ENCODE results near the gene METTL13.
A peak's percentile ranks its signal among the peaks of the same experiment; 100 is the strongest.

The METTL13 gene

DNA sequence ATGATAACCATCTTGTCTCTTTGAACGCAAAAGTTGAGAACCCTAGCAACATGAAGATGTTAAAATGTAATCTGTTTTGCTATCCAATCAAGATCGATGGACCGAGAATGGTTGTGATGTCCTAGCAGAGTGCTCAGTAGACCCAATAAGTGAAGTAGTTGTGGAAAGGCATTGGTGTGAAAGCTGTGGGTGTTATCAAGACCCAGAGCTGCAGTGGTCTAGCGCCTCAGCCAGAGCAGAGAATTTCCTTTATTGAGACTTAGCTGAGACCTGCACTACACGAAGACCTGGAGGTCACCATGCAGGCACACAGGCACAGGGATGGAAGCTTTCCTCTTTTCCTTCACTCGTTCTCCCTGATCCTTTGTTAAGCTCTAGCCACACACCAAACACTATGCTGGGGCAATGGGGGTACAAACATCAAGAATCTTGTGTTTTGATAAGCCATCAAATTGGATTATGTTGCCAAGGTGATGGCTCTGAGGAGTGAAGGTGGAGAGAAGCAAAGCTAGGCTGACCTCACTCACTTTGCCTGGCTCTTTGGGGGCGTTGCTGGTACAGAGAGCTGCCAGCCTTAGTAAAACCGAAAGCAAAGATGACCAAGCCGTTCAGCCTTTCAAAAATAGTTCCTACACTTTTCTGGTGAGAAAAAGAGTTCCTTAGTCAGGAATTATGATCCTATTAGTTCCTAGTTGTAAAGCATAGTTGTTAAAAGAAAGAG, 24.1 kb downstream of the METTL13 start:
- DNase-seq = no peak

DNA sequence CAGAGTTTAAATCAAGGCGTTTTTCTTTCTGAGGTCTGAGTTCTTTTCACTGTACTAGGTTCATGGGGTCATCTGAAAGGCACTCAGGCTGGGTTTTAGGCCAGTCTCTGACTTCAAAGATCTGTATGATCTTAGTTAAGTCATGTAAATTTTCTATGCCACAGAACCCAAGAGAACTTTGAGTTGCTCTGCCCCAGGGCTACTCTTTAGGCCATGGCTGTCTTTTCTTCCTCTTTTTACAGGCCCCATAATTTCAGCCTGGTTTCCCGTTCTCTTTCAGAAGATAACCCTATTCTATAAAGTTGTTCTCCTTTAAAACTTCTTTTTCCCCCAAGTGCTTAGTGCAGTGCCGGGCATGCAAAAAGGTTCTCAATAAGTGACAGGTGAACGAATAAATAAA, 26.1 kb downstream of the METTL13 start:
- no peak for DNase-seq

DNA sequence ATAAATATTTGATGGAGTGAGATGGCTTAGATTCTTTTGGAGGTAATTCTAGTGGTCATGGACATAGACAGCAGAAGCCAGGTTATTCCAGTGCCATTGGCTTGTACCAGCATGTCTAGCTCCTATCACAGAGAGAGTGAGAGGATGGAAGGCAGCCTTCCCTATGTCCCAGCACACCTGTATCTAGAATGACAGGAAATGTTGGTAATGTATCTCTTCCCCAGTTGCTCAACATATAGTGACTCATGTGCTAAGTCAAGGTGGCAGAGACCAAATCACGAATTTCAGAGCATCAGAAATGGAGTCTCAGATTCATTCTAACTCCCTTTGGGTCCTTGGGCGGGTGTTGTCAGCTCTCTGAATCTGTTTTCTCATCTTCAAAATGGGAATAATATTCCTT, 28.4 kb downstream of the METTL13 start:
- no peak for DNase-seq

DNA sequence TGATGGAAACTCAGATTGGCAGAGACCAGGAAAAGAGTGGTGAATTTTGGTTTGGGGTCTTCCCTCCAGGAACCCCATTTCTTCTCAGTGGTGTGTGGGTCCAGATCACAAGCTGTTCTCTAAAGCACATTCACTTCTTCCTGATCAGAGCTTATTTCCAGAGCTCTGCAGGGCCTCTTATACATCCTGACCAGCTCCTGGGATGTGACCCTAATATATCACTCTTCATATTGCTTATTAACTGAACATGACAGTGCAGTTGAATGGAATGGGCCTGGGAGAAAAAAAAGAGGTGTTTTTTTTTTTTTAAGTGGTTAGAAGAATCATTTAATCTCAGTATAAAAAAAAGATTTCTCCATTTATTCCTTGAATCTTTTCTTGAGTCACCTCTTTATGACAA, 30.2 kb downstream of the METTL13 start:
- DNase-seq = no peak

DNA sequence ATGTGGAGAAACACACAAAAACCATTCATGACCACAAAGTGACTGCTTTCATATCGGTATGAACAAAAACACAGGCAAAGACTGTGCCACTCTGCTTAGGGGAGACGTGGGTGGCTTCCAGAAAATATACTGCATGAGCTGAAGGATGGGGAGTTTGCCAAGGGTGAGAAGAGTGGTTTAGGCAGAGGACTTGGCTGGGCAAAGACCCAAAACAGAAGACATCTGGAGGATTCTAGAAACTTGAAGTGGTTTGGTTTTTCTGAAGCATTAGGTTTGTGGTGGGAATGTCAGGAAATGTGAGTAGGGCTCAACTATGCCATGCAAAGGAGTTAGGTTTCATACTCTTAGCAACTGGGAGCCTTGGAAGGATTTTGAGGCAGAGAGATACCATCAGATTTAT, 33.2 kb downstream of the METTL13 start:
- DNase-seq = no peak

DNA sequence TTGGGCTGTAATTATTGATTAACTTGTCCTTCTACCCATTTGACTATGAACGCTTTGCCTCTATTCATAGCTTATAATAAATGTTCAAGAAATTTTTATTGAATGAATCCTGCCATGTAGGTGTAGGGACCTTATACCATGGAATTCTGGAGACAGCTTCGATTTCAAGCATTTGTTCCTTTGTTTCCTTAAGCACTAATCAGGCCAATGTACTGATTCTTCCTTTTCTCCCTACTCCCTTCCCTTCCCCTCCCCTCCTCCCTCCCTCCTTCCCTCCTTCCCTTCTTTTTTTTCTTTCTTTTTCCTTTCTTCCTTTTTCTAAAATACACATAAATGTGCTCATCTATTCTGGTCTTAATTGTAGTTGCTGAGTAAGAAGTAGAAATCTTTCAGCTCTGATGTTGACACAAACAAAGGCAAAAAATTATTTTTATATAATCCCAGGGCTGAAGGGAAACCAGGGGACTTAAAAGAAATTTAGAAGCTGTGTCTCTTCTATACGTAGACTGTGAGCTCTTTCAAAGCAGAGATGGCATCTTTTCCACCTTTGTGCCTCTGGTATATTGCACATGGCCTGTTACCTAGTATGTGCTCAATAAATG, 34.9 kb downstream of the METTL13 start:
- no peak for DNase-seq

DNA sequence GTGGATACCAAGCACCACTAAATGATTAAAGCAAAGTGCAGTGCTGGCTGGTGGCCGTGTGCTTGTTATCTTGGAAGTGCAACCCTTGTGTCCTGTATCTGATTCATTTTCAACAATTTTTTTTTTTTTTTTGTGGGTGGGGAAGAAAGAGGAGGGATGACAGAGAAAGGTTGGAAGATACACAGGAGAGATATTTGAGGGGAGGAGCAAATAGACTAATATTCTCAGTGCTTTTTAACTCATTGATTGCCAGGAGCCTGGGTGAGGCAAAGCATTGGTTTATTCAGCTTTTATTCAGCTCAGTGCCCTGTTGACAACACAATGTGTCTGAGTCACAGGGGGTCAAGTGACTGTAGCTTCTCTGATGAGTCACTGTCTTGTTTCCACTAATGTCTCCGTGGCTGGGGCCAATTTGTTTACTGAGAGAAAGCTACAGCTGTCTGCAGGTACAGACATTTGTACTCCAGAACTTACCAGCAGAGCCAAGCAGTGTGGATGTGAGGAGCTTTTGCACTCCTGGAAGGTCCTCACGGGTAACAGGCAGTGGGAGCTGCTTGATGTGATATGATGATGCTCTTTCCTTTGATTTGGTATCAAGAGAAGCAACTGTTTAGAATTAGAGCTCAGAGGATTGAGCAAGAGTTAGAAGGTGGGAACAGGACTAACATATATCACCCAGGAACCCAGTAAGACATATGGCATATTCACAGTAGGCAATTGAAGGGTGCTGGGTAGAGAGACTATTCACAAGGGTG, 36.2 kb downstream of the METTL13 start:
- DNase-seq = peak; percentile 46

DNA sequence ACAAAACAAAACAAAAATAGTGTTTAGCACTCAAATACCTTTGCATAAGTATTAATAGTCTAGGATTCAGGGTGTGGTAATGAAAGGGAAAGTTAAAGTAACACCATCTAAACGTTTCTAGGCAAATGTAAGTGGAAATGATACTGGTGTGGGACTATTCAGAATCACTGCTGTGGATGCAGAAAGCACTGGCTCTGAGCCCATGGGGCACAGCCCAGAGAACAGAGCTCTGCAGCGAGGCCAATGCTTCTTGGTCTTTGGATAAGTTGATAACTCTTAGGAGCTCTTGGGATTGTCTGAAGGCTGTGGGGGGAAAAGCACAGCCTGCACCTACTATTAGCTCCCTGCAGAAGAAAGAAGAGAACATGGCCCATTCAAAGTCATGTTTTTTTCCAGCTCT, 38.5 kb downstream of the METTL13 start:
- no peak for DNase-seq

DNA sequence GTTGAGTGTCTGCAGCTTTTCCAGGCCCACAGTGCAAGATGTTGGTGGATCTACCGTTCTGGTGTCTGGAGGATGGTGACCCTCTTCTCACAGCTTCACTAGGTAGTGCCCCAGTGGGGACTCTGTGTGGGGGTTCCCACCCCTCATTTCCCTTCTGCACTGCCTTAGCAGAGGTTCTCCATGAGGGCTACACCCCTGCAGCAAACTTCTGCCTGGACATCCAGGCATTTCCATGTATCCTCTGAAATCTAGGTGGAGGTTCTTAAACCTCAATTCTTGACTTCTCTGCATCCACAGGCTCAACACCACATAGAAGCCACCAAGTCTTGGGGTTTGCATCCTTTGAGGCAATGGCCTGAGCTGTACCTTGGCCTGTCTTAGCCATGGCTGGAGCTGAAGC, 45.5 kb downstream of the METTL13 start:
- DNase-seq = no peak

DNA sequence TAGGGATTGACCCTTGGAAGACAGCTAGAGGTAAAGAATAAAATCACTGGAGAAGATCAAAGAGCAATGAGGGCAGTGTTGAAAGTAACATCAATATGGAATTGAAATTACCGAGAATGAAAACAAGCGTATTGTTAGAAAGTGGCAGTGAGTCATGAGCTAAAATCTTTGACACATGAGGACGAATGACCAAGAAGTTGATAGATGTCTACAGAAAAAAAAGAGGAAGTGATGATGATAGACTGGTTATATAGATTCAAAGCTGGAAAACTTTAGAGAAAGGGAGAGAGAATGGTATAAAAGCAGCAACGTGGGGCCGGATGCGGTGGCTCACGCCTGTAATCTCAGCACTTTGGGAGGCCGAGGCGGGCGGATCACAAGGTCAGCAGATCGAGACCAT, 47.3 kb downstream of the METTL13 start:
- DNase-seq = no peak

DNA sequence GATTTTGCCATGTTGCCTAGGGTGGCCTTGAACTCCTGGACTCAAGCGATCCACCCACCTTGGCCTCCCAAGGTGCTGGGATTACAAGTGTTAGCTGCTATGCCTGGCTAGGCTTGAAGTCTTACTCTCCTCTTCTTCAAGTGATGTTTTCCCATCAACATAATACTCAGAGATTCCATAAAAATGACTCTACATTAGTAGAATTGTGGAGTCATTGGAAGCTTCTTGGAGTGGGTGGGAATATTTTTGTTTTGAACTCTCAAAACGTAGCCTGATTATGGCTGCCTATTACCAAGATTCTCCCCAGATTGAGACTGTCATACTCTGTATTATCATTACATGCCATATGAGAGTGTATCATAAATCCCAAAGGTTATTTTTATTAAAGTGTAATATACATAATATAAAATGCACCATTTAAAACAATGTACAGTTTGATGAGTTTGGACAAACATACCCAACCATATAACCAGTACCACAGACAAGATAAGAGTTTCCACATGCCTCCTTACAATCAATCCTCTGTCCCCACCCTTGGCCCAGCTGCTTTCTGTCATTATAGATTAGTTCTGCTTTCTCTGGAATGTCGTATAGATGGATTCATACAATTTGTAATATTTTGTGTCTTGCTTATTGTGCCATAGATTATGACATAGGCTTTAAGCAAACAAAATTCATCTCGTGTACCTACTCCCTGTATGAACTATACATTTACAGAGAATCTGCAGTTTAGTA, 51.8 kb downstream of the METTL13 start:
- no peak for DNase-seq

DNA sequence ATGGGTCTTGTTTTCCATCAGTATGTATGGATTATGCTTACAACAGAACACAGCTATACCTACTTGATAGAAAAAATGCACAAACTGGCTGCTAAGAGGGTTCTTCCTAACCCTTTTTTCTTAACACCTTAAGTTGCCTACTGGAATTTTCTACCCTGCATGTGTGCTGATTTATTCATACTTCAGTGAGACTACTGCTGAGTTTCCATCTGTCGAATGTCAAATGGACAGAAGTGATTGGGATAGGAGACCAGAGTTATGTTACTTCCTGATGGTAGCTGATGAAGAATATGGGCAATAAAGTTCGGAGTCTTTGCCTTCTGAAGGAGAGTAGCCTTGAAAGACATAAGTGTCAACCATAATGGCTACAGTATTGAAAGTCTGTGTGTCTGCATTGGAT, 53.4 kb downstream of the METTL13 start:
- DNase-seq = no peak

DNA sequence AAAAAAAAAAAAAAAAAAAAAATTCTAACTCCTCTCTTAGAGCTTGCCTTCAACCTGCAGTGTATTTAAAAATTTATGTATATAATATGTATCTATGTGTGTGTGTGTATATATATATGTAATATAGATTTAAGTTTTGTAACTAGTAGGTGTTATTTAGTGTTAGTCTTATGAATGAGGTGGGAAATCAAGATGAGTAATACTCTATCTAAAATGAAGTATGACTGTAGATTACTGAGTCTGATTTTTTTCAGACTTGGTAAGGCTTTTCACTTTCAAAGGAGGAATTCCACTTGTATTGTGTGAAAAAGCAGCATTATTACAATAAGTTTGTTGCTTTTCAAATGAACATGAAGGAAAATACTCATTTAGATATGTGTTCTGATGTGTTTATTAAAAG, 54.4 kb downstream of the METTL13 start:
- no peak for DNase-seq

DNA sequence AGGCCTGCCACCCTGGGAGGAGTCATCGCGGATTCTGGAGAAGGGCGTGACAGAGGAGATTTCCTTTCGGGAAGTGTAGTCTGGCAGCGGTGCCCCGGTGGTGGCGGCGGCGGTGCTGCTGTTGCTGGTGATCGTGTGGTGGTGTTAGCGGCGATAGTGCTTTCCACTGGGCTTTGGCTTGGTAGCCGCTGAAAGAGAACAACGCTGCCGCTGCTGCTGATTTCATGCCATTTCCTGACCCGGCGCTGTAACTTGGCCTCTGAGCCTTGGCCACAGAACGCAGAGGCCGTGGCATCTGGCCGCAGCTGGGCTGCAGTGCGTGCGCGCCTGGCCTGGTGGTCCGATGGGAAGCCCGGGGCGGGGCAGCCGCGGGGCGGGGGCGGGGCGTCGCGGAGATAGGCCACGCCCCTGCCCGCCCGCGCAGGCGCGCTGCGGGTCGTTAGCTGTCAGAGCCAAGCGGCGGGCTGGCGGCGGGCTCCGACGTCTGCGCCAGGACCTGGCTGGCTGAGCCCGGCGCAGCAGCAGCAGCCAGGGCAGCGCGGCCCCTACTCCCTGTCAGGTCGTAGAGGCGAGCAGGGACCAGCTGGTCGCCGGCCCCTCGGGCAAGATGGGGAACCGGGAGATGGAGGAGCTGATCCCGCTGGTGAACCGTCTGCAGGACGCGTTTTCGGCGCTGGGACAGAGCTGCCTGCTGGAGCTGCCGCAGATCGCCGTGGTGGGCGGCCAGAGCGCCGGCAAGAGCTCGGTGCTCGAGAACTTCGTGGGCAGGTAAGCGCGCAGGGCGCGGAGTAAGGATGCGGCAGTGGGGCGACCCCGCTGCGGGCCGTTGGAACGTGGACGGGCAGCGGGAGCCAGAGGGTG, 59.8 kb downstream of the METTL13 start, which contains the start of gene DNM3:
DNM3 (plus strand) TSS at position 449 of the 861 bp plus-strand sequence; CDS start at position 608, 159 bp downstream.
- DNase-seq = peak; percentile 73

DNA sequence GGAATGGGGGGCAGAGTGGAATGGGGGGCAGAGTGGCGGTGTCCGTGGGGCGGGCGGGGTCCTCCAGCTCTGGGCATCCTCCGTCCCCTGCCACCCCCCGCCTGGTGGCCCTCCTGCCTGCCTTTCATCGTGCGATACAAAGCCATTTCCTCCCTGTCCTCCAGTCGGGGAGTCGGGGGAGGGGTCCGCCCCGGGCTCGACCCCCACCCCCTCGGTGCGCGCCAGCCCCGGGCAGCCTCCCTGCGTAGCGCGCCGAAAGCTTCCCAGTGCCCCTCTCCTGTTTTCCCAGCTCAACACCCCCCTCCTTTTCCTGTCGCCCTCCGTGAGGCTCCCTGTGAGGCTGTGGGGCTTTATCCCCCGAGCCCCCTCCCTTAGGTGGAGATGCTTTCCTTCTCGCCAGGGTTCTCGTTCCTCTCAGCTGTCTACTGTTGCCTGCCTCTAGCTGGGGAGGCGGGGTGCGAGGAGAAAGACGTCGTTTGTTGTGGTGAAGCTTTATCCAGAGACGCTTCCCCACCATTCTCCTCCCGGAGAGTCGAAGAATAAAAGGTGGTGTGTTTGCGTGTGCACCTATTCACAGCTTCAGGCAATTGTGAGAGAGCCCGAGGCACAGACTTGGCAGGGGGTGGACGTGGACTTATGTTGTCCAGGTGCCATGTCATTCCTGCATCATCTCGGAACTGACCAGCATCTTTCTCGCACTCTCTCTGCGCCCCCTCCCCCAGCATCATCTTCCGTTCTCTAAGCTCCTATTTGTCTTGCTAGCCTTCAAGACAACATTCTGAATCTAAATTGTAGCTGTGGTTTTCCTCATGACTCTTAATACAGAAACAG, 60.7 kb downstream of the METTL13 start:
- peak; percentile 20 for DNase-seq

DNA sequence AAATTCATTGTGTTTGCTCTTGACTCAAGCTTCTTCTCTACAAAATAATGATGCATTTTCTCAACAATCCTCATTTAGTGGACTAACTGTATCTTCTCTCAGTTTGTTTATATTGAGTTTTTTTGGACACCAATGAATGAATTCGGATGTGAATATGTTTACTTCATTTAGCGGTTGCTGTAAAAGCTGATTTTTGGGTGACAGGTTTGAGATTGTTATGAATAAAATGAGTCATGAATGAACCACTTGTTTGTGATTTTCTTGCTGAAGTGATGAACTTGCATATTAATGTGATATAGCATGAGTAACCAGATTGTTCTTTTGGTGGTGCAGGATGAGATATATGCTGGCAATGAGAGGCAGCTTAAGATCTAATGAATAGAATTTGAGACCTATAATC, 62.9 kb downstream of the METTL13 start:
- no peak for DNase-seq

DNA sequence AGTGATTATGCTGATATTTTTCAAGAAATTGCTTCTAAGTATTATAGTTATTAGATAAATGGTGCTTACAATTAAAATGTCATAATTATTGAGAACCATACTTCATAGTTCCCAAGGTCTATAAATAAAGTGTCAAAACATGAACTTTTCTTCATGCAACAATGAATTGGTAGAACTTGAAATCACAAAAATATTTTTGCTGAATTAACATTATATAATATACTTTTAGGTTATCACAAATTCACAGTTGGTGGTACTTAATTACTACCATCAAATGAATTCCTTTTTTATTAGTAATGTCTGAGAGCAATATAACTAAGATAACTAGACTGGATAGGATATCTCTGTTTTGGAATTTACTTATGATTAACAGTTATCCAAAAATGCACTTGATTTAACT, 64.5 kb downstream of the METTL13 start:
- no peak for DNase-seq
